ENCODE results near the gene ZNF567.

Gene ZNF567

DNA sequence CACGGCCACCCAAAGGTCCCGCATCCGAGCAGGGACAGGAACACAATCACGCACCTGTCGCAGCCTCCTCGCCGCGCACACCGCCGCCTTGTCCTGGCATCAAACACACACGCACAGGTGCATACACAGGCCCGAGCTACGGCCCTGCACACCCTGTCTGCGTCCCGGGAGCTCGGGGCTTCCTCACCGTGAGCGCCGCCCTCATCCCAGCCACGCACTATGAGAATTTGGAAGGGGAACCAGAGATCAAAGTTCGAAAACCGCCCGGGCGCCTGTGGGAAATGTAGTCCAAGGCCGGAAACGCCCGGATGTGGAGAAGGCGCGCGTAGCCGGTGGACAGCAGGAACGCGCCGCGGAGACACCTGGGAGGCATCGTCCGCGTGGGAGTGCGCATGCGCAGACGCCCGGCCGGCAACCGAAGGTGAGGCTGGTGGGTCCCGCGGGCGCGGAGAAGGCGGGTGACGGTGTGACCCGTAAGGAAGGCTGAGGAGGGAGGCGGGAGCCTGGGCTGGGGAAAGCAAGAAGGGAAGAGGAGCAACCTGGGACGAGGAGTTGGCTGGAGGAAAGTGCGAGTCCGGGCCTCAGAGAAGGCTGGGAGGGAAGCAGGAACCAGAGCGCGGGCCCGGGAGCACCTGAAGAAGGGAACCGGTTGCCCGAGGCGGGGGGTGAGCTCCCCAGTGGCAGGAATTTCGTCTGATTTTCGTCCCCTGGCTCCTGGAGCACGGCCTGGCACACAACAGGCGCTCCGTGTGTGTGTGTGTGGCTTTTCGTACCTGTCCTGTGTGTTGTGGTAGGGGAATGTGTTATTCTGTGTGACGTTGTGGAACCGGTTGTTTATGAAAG, at the start of gene ZNF567 (continued):
- no peak for TF ChIP-seq HOXD13 (CRISPR knock-in tag; IDR thresholded peaks at IDR 0.05; ENCODE audit: borderline replicate concordance)
- peak; percentile 92 for TF ChIP-seq ZNF341 (tag by site-specific recombination; IDR thresholded peaks at IDR 0.05; ENCODE audit: low read depth)
- TF ChIP-seq ZSCAN16 (tag by site-specific recombination; IDR thresholded peaks at IDR 0.05), result peak; percentile 62
- TF ChIP-seq ZNF140 (tag by site-specific recombination; IDR thresholded peaks at IDR 0.05), result no peak
- no peak for TF ChIP-seq ZNF596 (tag by site-specific recombination; IDR thresholded peaks at IDR 0.05)
- TF ChIP-seq ZNF792 (tag by site-specific recombination; IDR thresholded peaks at IDR 0.05), result peak; percentile 67; the same call in 1 of the 2 replicates
- peak; percentile 60 for TF ChIP-seq ZNF791 (tag by site-specific recombination; IDR thresholded peaks at IDR 0.05)
- TF ChIP-seq SCRT1 (tag by site-specific recombination; IDR thresholded peaks at IDR 0.05; ENCODE audit: borderline replicate concordance), result peak; percentile 87; the same call in 1 of the 2 replicates
- no peak for TF ChIP-seq SALL2 (tag by site-specific recombination; IDR thresholded peaks at IDR 0.05; ENCODE audit: borderline replicate concordance)
- TF ChIP-seq ZNF23 (tag by site-specific recombination; IDR thresholded peaks at IDR 0.05; ENCODE audit: borderline replicate concordance), result peak; percentile 44; the same call in 1 of the 2 replicates
- no peak for TF ChIP-seq ZNF558 (tag by site-specific recombination; IDR thresholded peaks at IDR 0.05)
- TF ChIP-seq, protein P1, sequence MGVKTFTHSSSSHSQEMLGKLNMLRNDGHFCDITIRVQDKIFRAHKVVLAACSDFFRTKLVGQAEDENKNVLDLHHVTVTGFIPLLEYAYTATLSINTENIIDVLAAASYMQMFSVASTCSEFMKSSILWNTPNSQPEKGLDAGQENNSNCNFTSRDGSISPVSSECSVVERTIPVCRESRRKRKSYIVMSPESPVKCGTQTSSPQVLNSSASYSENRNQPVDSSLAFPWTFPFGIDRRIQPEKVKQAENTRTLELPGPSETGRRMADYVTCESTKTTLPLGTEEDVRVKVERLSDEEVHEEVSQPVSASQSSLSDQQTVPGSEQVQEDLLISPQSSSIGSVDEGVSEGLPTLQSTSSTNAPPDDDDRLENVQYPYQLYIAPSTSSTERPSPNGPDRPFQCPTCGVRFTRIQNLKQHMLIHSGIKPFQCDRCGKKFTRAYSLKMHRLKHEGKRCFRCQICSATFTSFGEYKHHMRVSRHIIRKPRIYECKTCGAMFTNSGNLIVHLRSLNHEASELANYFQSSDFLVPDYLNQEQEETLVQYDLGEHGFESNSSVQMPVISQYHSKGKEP (tag by site-specific recombination; IDR thresholded peaks at IDR 0.05), result no peak
- no peak for TF ChIP-seq HOXC10 (CRISPR knock-in tag; IDR thresholded peaks at IDR 0.05)
- no peak for TF ChIP-seq ZNF114 (tag by site-specific recombination; IDR thresholded peaks at IDR 0.05)
- TF ChIP-seq ZSCAN5A (tag by site-specific recombination; IDR thresholded peaks at IDR 0.05), result peak; percentile 99
- TF ChIP-seq ZNF837 (tag by site-specific recombination; IDR thresholded peaks at IDR 0.05), result 0 out of 2 replicates have a peak, but pooled peaks have one; percentile 66
- no peak; the same call in 1 of the 2 replicates for TF ChIP-seq KLF10 (tag by site-specific recombination; IDR thresholded peaks at IDR 0.05)
- TF ChIP-seq, protein P2, sequence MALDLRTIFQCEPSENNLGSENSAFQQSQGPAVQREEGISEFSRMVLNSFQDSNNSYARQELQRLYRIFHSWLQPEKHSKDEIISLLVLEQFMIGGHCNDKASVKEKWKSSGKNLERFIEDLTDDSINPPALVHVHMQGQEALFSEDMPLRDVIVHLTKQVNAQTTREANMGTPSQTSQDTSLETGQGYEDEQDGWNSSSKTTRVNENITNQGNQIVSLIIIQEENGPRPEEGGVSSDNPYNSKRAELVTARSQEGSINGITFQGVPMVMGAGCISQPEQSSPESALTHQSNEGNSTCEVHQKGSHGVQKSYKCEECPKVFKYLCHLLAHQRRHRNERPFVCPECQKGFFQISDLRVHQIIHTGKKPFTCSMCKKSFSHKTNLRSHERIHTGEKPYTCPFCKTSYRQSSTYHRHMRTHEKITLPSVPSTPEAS (tag by site-specific recombination; IDR thresholded peaks at IDR 0.05), result peak; percentile 91; the same call in 1 of the 2 replicates
- TF ChIP-seq ZNF391 (tag by site-specific recombination; IDR thresholded peaks at IDR 0.05; ENCODE audit: borderline replicate concordance, low read depth), result peak; percentile 82; the same call in 1 of the 2 replicates
- no peak for TF ChIP-seq ZNF292 (tag by site-specific recombination; IDR thresholded peaks at IDR 0.05; ENCODE audit: borderline replicate concordance, low read depth)
- TF ChIP-seq ZNF416 (tag by site-specific recombination; IDR thresholded peaks at IDR 0.05), result no peak; the same call in 1 of the 2 replicates
- peak; percentile 87 for TF ChIP-seq EGR2 (tag by site-specific recombination; IDR thresholded peaks at IDR 0.05; ENCODE audit: low read depth)
- 0 out of 2 replicates have a peak, but pooled peaks have one; percentile 31 for TF ChIP-seq ZNF433 (tag by site-specific recombination; IDR thresholded peaks at IDR 0.05; ENCODE audit: low read depth)
- TF ChIP-seq ZNF658 (tag by site-specific recombination; IDR thresholded peaks at IDR 0.05), result peak; percentile 69; the same call in 1 of the 2 replicates
- no peak; the same call in 1 of the 2 replicates for TF ChIP-seq ZNF768 (tag by site-specific recombination; IDR thresholded peaks at IDR 0.05)
- TF ChIP-seq PRDM6 (tag by site-specific recombination; IDR thresholded peaks at IDR 0.05), result no peak; the same call in 1 of the 2 replicates
- TF ChIP-seq ZNF626 (tag by site-specific recombination; IDR thresholded peaks at IDR 0.05), result no peak
- TF ChIP-seq KLF1 (tag by site-specific recombination; IDR thresholded peaks at IDR 0.05), result peak; percentile 55
- peak; percentile 90 for TF ChIP-seq ZBTB7A (tag by site-specific recombination; IDR thresholded peaks at IDR 0.05; ENCODE audit: low read depth)
- peak; percentile 96; the same call in 1 of the 2 replicates for TF ChIP-seq ZNF777 (tag by site-specific recombination; IDR thresholded peaks at IDR 0.05; ENCODE audit: borderline replicate concordance)
- peak; percentile 96 for TF ChIP-seq SP2 (tag by site-specific recombination; IDR thresholded peaks at IDR 0.05)
- no peak for TF ChIP-seq ZNF510 (tag by site-specific recombination; IDR thresholded peaks at IDR 0.05; ENCODE audit: insufficient replicate concordance)
- no peak for TF ChIP-seq ZNF776 (tag by site-specific recombination; IDR thresholded peaks at IDR 0.05; ENCODE audit: borderline replicate concordance)
- TF ChIP-seq WT1 (tag by site-specific recombination; IDR thresholded peaks at IDR 0.05), result peak; percentile 46
- peak; percentile 90; the same call in 1 of the 2 replicates for TF ChIP-seq ZNF785 (tag by site-specific recombination; IDR thresholded peaks at IDR 0.05)
